Parathyroid adenoma (tissue), 2 donors: ENCODE data around the gene AFG1L.
A peak's percentile ranks its signal among the peaks of the same experiment; 100 is the strongest.

ENCODE experiments used
- H2AFZ ChIP-seq: fragments of 300-600 bp; sonication (generic); one replicate; pipeline ENCODE4 v1.7.0; 2017; ENCODE audit warnings: antibody characterized with exemption, mild to moderate bottlenecking
- H3K27ac ChIP-seq: fragments of 300-600 bp; sonication (generic); one replicate; pipeline ENCODE4 v1.7.0; 2017
- H3K27me3 ChIP-seq: fragments of 300-600 bp; sonication (generic); one replicate; pipeline ENCODE4 v1.7.0; 2017; ENCODE audit warnings: low read length; ENCODE audit not compliant: control insufficient read depth, insufficient read depth
- H3K36me3 ChIP-seq: fragments of 300-600 bp; sonication (generic); one replicate; pipeline ENCODE4 v1.7.0; 2017; ENCODE audit warnings: low read length; ENCODE audit not compliant: control insufficient read depth, insufficient read depth
- H3K4me1 ChIP-seq: fragments of 300-600 bp; sonication (generic); one replicate; pipeline ENCODE4 v1.7.0; 2017; ENCODE audit warnings: control low read depth
- H3K4me2 ChIP-seq: fragments of 300-600 bp; sonication (generic); one replicate; pipeline ENCODE4 v1.7.0; 2017; ENCODE audit warnings: low read length
- H3K4me3 ChIP-seq: fragments of 300-600 bp; sonication (generic); one replicate; pipeline ENCODE4 v1.7.0; 2017; ENCODE audit warnings: low read depth, low read length
- H3K79me2 ChIP-seq: fragments of 300-600 bp; sonication (generic); one replicate; pipeline ENCODE4 v1.7.0; 2017; ENCODE audit warnings: control low read depth
- H3K9ac ChIP-seq: fragments of 300-600 bp; sonication (generic); one replicate; pipeline ENCODE4 v1.7.0; 2017; ENCODE audit warnings: mild to moderate bottlenecking
- H3K9me3 ChIP-seq: fragments of 300-600 bp; sonication (generic); one replicate; pipeline ENCODE4 v1.7.0; 2017; ENCODE audit warnings: low read length; ENCODE audit not compliant: control insufficient read depth
- CTCF ChIP-seq: fragments of 300-600 bp; sonication (generic); IDR thresholded peaks from one replicate; pipeline ENCODE4 v1.7.0; 2017; ENCODE audit warnings: antibody characterized with exemption, mild to moderate bottlenecking
- donor health status: primary hyperparathyroidism.

The AFG1L gene

GRCh38 chr6:108423982-108424705 lies 129.3 kb downstream of the AFG1L start:
- TF ChIP-seq CTCF, result no peak
- H2AFZ ChIP-seq, result no peak overlapping the region

GRCh38 chr6:108425428-108425827 lies 130.6 kb downstream of the AFG1L start:
- Histone ChIP-seq H3K36me3 (no peaks in the 10 kb centered on the region), H3K4me1 (no peaks in the 10 kb centered on the region), H3K9ac (no peak overlapping the region), H3K4me3 (no peak overlapping the region), H3K27me3 (no peaks in the 10 kb centered on the region), H3K27ac (no peak overlapping the region), H3K9me3 (no peaks in the 10 kb centered on the region), H2AFZ (no peak overlapping the region), H3K4me2 (no peak overlapping the region), H3K79me2 (no peaks in the 10 kb centered on the region)
- TF ChIP-seq CTCF, result no peak

More at GRCh38 chr6:108423982-108424705, 129.3 kb downstream of the AFG1L start:
- Histone ChIP-seq H3K9ac (no peak overlapping the region), H3K9me3 (no peaks in the 10 kb centered on the region), H3K4me2 (no peak overlapping the region), H3K4me3 (no peak overlapping the region), H3K36me3 (no peaks in the 10 kb centered on the region), H3K79me2 (no peaks in the 10 kb centered on the region), H3K27me3 (no peaks in the 10 kb centered on the region), H3K4me1 (no peaks in the 10 kb centered on the region), H3K27ac (no peak overlapping the region)

- no peak overlapping the region for H3K9ac ChIP-seq
- H3K79me2 ChIP-seq, result no peaks in the 10 kb centered on the region
- no peaks in the 10 kb centered on the region for H3K9me3 ChIP-seq
- H2AFZ ChIP-seq, result no peak overlapping the region
- H3K27ac ChIP-seq, result no peak overlapping the region
- H3K4me1 ChIP-seq, result peaks cover 3% of the 10 kb centered on the region
- no peaks in the 10 kb centered on the region for H3K27me3 ChIP-seq
- H3K36me3 ChIP-seq, result no peaks in the 10 kb centered on the region
- TF ChIP-seq CTCF, result no peak
- no peak overlapping the region for H3K4me3 ChIP-seq
- H3K4me2 ChIP-seq, result no peak overlapping the region
Measured at GRCh38 chr6:108432143-108432542, 137.3 kb downstream of the AFG1L start.

- Histone ChIP-seq H3K4me1 (peaks cover 3% of the 10 kb centered on the region), H3K27me3 (no peaks in the 10 kb centered on the region), H2AFZ (peak overlapping the region; percentile 45), H3K4me3 (no peak overlapping the region), H3K79me2 (no peaks in the 10 kb centered on the region), H3K9me3 (no peaks in the 10 kb centered on the region), H3K36me3 (no peaks in the 10 kb centered on the region), H3K4me2 (peak overlapping the region; percentile 49), H3K9ac (no peak overlapping the region), H3K27ac (no peak overlapping the region)
- TF ChIP-seq CTCF, result no peak
Measured at GRCh38 chr6:108432792-108433191, 137.9 kb downstream of the AFG1L start.

GRCh38 chr6:108434222-108434621 lies 139.4 kb downstream of the AFG1L start:
- no peak for TF ChIP-seq CTCF
- no peak overlapping the region for H3K4me3 ChIP-seq

More at GRCh38 chr6:108434222-108434621, 139.4 kb downstream of the AFG1L start:
- Histone ChIP-seq H3K9ac (no peak overlapping the region), H2AFZ (no peak overlapping the region), H3K4me2 (no peak overlapping the region), H3K27me3 (no peaks in the 10 kb centered on the region), H3K4me1 (peaks cover 3% of the 10 kb centered on the region), H3K27ac (no peak overlapping the region), H3K9me3 (no peaks in the 10 kb centered on the region), H3K79me2 (no peaks in the 10 kb centered on the region), H3K36me3 (no peaks in the 10 kb centered on the region)
